ENCODE measurements around the gene UROC1. TPM values are rescaled to one million over a fixed set of nuclear protein-coding genes. Genes with fewer than 3 reads are reported as not detected.

Gene UROC1
- total and polyA plus RNA-seq, 2 of the 13 experiments (the other 11 are each of a cell fraction or from before 2014, with no cell fraction given), result 0.71 to 1.3 TPM

- no peak for TF ChIP-seq E2F5 (CRISPR knock-in tag; conservative IDR thresholded peaks at IDR 0.05)
- no peak for TF ChIP-seq NR3C1 (CRISPR knock-in tag; IDR thresholded peaks at IDR 0.05)
- no peak for TF ChIP-seq MEF2D (CRISPR knock-in tag; IDR thresholded peaks at IDR 0.05)
- no peak for TF ChIP-seq MAX (IDR thresholded peaks at IDR 0.05)
- no peak for TF ChIP-seq IRF2 (CRISPR knock-in tag; IDR thresholded peaks at IDR 0.05)
- no peak for TF ChIP-seq ZNF367 (CRISPR knock-in tag; IDR thresholded peaks at IDR 0.05; ENCODE audit: borderline replicate concordance)
- TF ChIP-seq IKZF4 (CRISPR knock-in tag; IDR thresholded peaks at IDR 0.05; ENCODE audit: borderline replicate concordance, low read depth, not compliant biosample characterization), result no peak
- no peak for TF ChIP-seq ZNF609 (CRISPR knock-in tag; IDR thresholded peaks at IDR 0.05; ENCODE audit: borderline replicate concordance)
- no peak for TF ChIP-seq POGK (CRISPR knock-in tag; conservative IDR thresholded peaks at IDR 0.05)
- TF ChIP-seq NAIF1 (CRISPR knock-in tag; IDR thresholded peaks at IDR 0.05; ENCODE audit: borderline replicate concordance), result no peak
- TF ChIP-seq ZSCAN31 (CRISPR knock-in tag; IDR thresholded peaks at IDR 0.05; ENCODE audit: low read depth), result no peak
- TF ChIP-seq ZBTB42 (CRISPR knock-in tag; IDR thresholded peaks at IDR 0.05), result 0 out of 2 replicates have a peak, but pooled peaks have one; percentile 39
- no peak for TF ChIP-seq ZNF552 (CRISPR knock-in tag; IDR thresholded peaks at IDR 0.05; ENCODE audit: borderline replicate concordance)
- no peak for TF ChIP-seq FOXO1 (CRISPR knock-in tag; IDR thresholded peaks at IDR 0.05)
- TF ChIP-seq ZFP91 (CRISPR knock-in tag; IDR thresholded peaks at IDR 0.05; ENCODE audit: borderline replicate concordance), result peak; percentile 41; the same call in 1 of the 2 replicates
- TF ChIP-seq NFE2L1 (CRISPR knock-in tag; IDR thresholded peaks at IDR 0.05; ENCODE audit: borderline replicate concordance), result no peak
- TF ChIP-seq CENPT (CRISPR knock-in tag; IDR thresholded peaks at IDR 0.05; ENCODE audit: low read depth), result no peak
Observed at GRCh38 chr3:126474498-126475412, 42.8 kb downstream of the UROC1 start (continued).
